H9 (cell line): ENCODE measurements around the gene CCNQ. TPM values are rescaled to one million over a fixed set of nuclear protein-coding genes. Genes with fewer than 3 reads are reported as not detected.

Source experiments
- DNase-seq: peaks from one replicate; pipeline ENCODE4 v3.0.0-alpha.2; 2017
- H2AFZ ChIP-seq: one replicate; pipeline ENCODE4 v1.6.1; 2013; ENCODE audit warnings: mild to moderate bottlenecking, low read length, control low read depth, moderate library complexity
- H2AK5ac ChIP-seq: 2 replicates; pipeline ENCODE4 v1.6.1; 2013; ENCODE audit warnings: low read length, control low read depth, mixed read lengths; ENCODE audit not compliant: insufficient read length
- H2BK120ac ChIP-seq: one replicate; pipeline ENCODE4 v1.6.1; 2013; ENCODE audit warnings: low read depth, mild to moderate bottlenecking, low read length, control low read depth, inconsistent platforms; ENCODE audit not compliant: poor library complexity, severe bottlenecking
- H2BK12ac ChIP-seq: 2 replicates; pipeline ENCODE4 v1.6.1; 2013; ENCODE audit warnings: low read length, control low read depth, mixed read lengths, low read depth; ENCODE audit not compliant: insufficient read length
- H2BK15ac ChIP-seq: 2 replicates; pipeline ENCODE4 v1.6.1; 2013; ENCODE audit warnings: low read depth, low read length, control low read depth
- H2BK20ac ChIP-seq: one replicate; pipeline ENCODE4 v1.6.1; 2013; ENCODE audit warnings: low read depth, mild to moderate bottlenecking, low read length, control low read depth, inconsistent platforms; ENCODE audit not compliant: poor library complexity, severe bottlenecking
- H2BK5ac ChIP-seq: 2 replicates; pipeline ENCODE4 v1.6.1; 2013; ENCODE audit warnings: low read length, control low read depth, mixed read lengths; ENCODE audit not compliant: insufficient read length
- H3K14ac ChIP-seq: 2 replicates; pipeline ENCODE4 v1.6.1; 2013; ENCODE audit warnings: low read length, control low read depth; ENCODE audit not compliant: insufficient read depth
- H3K18ac ChIP-seq: 2 replicates; pipeline ENCODE4 v1.6.1; 2013; ENCODE audit warnings: low read depth, mild to moderate bottlenecking, mixed read lengths, low read length, control low read depth; ENCODE audit not compliant: insufficient read length
- H3K23ac ChIP-seq: 2 replicates; pipeline ENCODE4 v1.6.1; 2013; ENCODE audit warnings: low read length, control low read depth, mixed read lengths, low read depth; ENCODE audit not compliant: insufficient read length
- H3K23me2 ChIP-seq: 2 replicates; pipeline ENCODE4 v1.6.1; 2013; ENCODE audit warnings: low read depth, mild to moderate bottlenecking, mixed read lengths, low read length, control low read depth; ENCODE audit not compliant: insufficient read length, poor library complexity, severe bottlenecking
- H3K27ac ChIP-seq: 2 replicates; pipeline ENCODE4 v1.5.1; 2013; ENCODE audit warnings: low read length, control low read depth, mixed read lengths, low read depth; ENCODE audit not compliant: insufficient read length
- H3K27me3 ChIP-seq: 2 replicates; pipeline ENCODE4 v1.6.1; 2013; ENCODE audit warnings: low read length, control low read depth, inconsistent platforms; ENCODE audit not compliant: insufficient read depth
- H3K4ac ChIP-seq: 2 replicates; pipeline ENCODE4 v1.6.1; 2013; ENCODE audit warnings: low read depth, mild to moderate bottlenecking, control low read depth, inconsistent platforms, low read length, moderate library complexity
- H3K4me1 ChIP-seq: 2 replicates; pipeline ENCODE4 v1.6.1; 2013; ENCODE audit warnings: low read length, control low read depth, inconsistent platforms; ENCODE audit not compliant: insufficient read depth
- H3K4me2 ChIP-seq: 2 replicates; pipeline ENCODE4 v1.6.1; 2013; ENCODE audit warnings: low read length, control low read depth, mixed read lengths; ENCODE audit not compliant: insufficient read length, insufficient read depth
- H3K56ac ChIP-seq: 2 replicates; pipeline ENCODE4 v1.6.1; 2013; ENCODE audit warnings: low read depth, mild to moderate bottlenecking, mixed read lengths, low read length, control low read depth; ENCODE audit not compliant: insufficient read length
- H3K79me1 ChIP-seq: 2 replicates; pipeline ENCODE4 v1.6.1; 2013; ENCODE audit warnings: low read depth, mild to moderate bottlenecking, moderate library complexity, low read length, control low read depth, inconsistent platforms; ENCODE audit not compliant: insufficient read depth, poor library complexity, severe bottlenecking
- H3K79me2 ChIP-seq: 2 replicates; pipeline ENCODE4 v1.6.1; 2013; ENCODE audit warnings: low read length, control low read depth, inconsistent platforms; ENCODE audit not compliant: insufficient read depth
- H3K9ac ChIP-seq: 2 replicates; pipeline ENCODE4 v1.6.1; 2013; ENCODE audit warnings: low read length, control low read depth, mixed read lengths; ENCODE audit not compliant: insufficient read length; ENCODE audit errors: extremely low read depth
- H3K9me3 ChIP-seq: one replicate; pipeline ENCODE4 v1.6.1; 2013; ENCODE audit warnings: low read depth, low read length, inconsistent platforms; ENCODE audit not compliant: control insufficient read depth
- H3T11ph ChIP-seq: one replicate; pipeline ENCODE4 v1.6.1; 2013; ENCODE audit warnings: mild to moderate bottlenecking, low read length, control low read depth, inconsistent platforms
- H4K20me1 ChIP-seq: one replicate; pipeline ENCODE4 v1.6.1; 2013; ENCODE audit not compliant: control insufficient read depth, insufficient read length, insufficient read depth
- H4K5ac ChIP-seq: 2 replicates; pipeline ENCODE4 v1.6.1; 2013; ENCODE audit warnings: low read depth, mild to moderate bottlenecking, mixed read lengths, low read length, control low read depth; ENCODE audit not compliant: insufficient read length
- H4K8ac ChIP-seq: replicated peaks from 2 replicates; pipeline ENCODE4 v1.6.1; 2013; ENCODE audit warnings: low read length, control low read depth, mixed read lengths, low read depth; ENCODE audit not compliant: insufficient read length
- H4K91ac ChIP-seq: 2 replicates; pipeline ENCODE4 v1.6.1; 2013; ENCODE audit warnings: low read depth, mild to moderate bottlenecking, moderate library complexity, mixed read lengths, low read length, control low read depth; ENCODE audit not compliant: insufficient read length
- H3K27ac Mint-ChIP-seq, 3 experiments: 2 replicates in 2 of 3; 3 replicates in 1 of 3; pipeline ENCODE4 v1.8.0; 2020 to 2021; ENCODE audit warnings: mixed read lengths in 3 of 3, mild to moderate bottlenecking in 1 of 3, moderate library complexity in 1 of 3
- H3K27me3 Mint-ChIP-seq: 2 replicates; pipeline ENCODE4 v1.8.0; 2021; ENCODE audit warnings: low read depth, mild to moderate bottlenecking, moderate library complexity, mixed read lengths
- H3K36me3 Mint-ChIP-seq, 3 experiments: 2 replicates in 2 of 3; 3 replicates in 1 of 3; pipeline ENCODE4 v1.8.0; 2020 to 2021; ENCODE audit warnings: low read depth in 3 of 3, mixed read lengths in 3 of 3; ENCODE audit not compliant: insufficient read depth in 1 of 3
- H3K4me1 Mint-ChIP-seq, 2 experiments: 2 replicates each; pipeline ENCODE4 v1.8.0; 2020; ENCODE audit warnings: mixed read lengths in 2 of 2
- H3K4me3 Mint-ChIP-seq, 2 experiments: 2 replicates in 1 of 2; 3 replicates in 1 of 2; pipeline ENCODE4 v1.8.0; 2020 to 2021; ENCODE audit warnings: mild to moderate bottlenecking in 2 of 2, mixed read lengths in 2 of 2, moderate library complexity in 1 of 2
- H3K9me3 Mint-ChIP-seq, 2 experiments: 2 replicates in 1 of 2; 3 replicates in 1 of 2; pipeline ENCODE4 v1.8.0; 2020; ENCODE audit warnings: mild to moderate bottlenecking in 2 of 2, mixed read lengths in 2 of 2, moderate library complexity in 1 of 2
- CTCF ChIP-seq: fragments of 200-600 bp; sonication (generic); conservative IDR thresholded peaks from 3 replicates; pipeline ENCODE4 v1.8.0; 2021; ENCODE audit warnings: antibody characterized with exemption, mild to moderate bottlenecking
- WGBS: extraction: QIAGEN DNeasy Blood & Tissue Kit; methylation state at CpG from one replicate; pipeline ENCODE4 v1.1.7; 2013; ENCODE audit warnings: missing lambda C conversion rate, low lambda C conversion rate, mixed read lengths; ENCODE audit not compliant: insufficient read length; ENCODE audit errors: extremely low coverage; 5-methylcytosine and 5-hydroxymethylcytosine counted together
- total RNA-seq: library from RNA; stranded (reverse); gene quantifications from 2 replicates; pipeline ENCODE4 v1.2.1, GENCODE V29; 2021

CCNQ gene
- total RNA-seq, 1 experiment from 2014 or later: 18.4 TPM

GRCh38 chrX:153560466-153560865, 38.5 kb downstream of the CCNQ start:
- H3K9ac ChIP-seq: no peak overlapping the region
- H3K9me3 Mint-ChIP-seq: peaks cover 73% of the 10 kb centered on the region in 2 experiments
- H3K4ac ChIP-seq: no peak overlapping the region
- H3K27me3 Mint-ChIP-seq: peaks cover 14% of the 10 kb centered on the region; the same call in 1 of the 2 replicates
- H4K20me1 ChIP-seq: no peaks in the 10 kb centered on the region
- no peak overlapping the region for H2BK5ac ChIP-seq
- H3K27ac Mint-ChIP-seq: no peak overlapping the region
- H2BK20ac ChIP-seq: no peak overlapping the region
- no peak for DNase-seq
- no CpG with 5 or more reads among the region's 22 CpGs for WGBS
- no peaks in the 10 kb centered on the region for H3K27me3 ChIP-seq
- H2BK12ac ChIP-seq: no peak overlapping the region
- no peak overlapping the region for H2AFZ ChIP-seq
- no peak overlapping the region for H2AK5ac ChIP-seq
- H3K9me3 ChIP-seq: peaks cover 34% of the 10 kb centered on the region
- H3K4me3 Mint-ChIP-seq: no peak overlapping the region
- no peak overlapping the region for H3K23ac ChIP-seq
- no peak overlapping the region for H4K8ac ChIP-seq
- no peaks in the 10 kb centered on the region for H3K79me2 ChIP-seq
- no peak overlapping the region for H3K4me2 ChIP-seq
- no peak overlapping the region for H3K56ac ChIP-seq
- H3K36me3 Mint-ChIP-seq: peaks cover 2 to 7% (median 5%) of the 10 kb centered on the region in 3 experiments; a peak in 3 of 7 replicates
- no peak overlapping the region for H4K91ac ChIP-seq
- TF ChIP-seq CTCF: no peak
- no peak overlapping the region for H3K14ac ChIP-seq
- no peak overlapping the region for H3K18ac ChIP-seq
- no peaks in the 10 kb centered on the region for H3K4me1 ChIP-seq
- no peak overlapping the region for H2BK120ac ChIP-seq
- no peak overlapping the region for H2BK15ac ChIP-seq
- H3T11ph ChIP-seq: no peak overlapping the region
- H4K5ac ChIP-seq: no peak overlapping the region
- H3K79me1 ChIP-seq: no peaks in the 10 kb centered on the region
- no peak overlapping the region for H3K27ac ChIP-seq
- H3K23me2 ChIP-seq: no peaks in the 10 kb centered on the region
- no peaks in the 10 kb centered on the region for H3K4me1 Mint-ChIP-seq
